Glutamatergic neuron (in vitro differentiated cells): ENCODE results near the gene TXNDC12. TPM values are rescaled to one million over a fixed set of nuclear protein-coding genes. Genes with fewer than 3 reads are reported as not detected.
A peak's percentile ranks its signal among the peaks of the same experiment; 100 is the strongest.

ENCODE experiments used
- DNase-seq: peaks from one replicate; pipeline ENCODE4 v3.0.0; 2022
- H3K27ac Mint-ChIP-seq: one replicate; pipeline ENCODE4 v1.8.0; 2020; ENCODE audit warnings: mild to moderate bottlenecking, mixed read lengths, inconsistent platforms; ENCODE audit not compliant: unreplicated experiment
- H3K27me3 Mint-ChIP-seq: one replicate; pipeline ENCODE4 v1.8.0; 2020; ENCODE audit warnings: mild to moderate bottlenecking, moderate library complexity, mixed read lengths, inconsistent platforms; ENCODE audit not compliant: unreplicated experiment
- H3K36me3 Mint-ChIP-seq: one replicate; pipeline ENCODE4 v1.8.0; 2020; ENCODE audit warnings: mild to moderate bottlenecking, mixed read lengths, inconsistent platforms; ENCODE audit not compliant: unreplicated experiment
- H3K4me1 Mint-ChIP-seq: one replicate; pipeline ENCODE4 v1.8.0; 2020; ENCODE audit warnings: mild to moderate bottlenecking, low read depth, mixed read lengths, inconsistent platforms; ENCODE audit not compliant: unreplicated experiment
- H3K4me3 Mint-ChIP-seq: one replicate; pipeline ENCODE4 v1.8.0; 2020; ENCODE audit warnings: mild to moderate bottlenecking, mixed read lengths, inconsistent platforms; ENCODE audit not compliant: unreplicated experiment
- H3K9me3 Mint-ChIP-seq: one replicate; pipeline ENCODE4 v1.8.0; 2020; ENCODE audit warnings: mild to moderate bottlenecking, moderate library complexity, mixed read lengths, inconsistent platforms; ENCODE audit not compliant: unreplicated experiment
- total RNA-seq: library from RNA; stranded (reverse); fragmentation: NEBNext Ultra II Directional; extraction: Animal tissue kit (Norgen Biotek cat#: 25700); gene quantifications from one replicate; pipeline ENCODE4 v1.2.1, GENCODE V29; 2021; ENCODE audit not compliant: unreplicated experiment
- TF ChIP-seq, protein P1 (sequence below): fragments of 200-600 bp; sonication (generic); IDR thresholded peaks from one replicate; pipeline ENCODE4 v1.5.0; 2021; ENCODE audit not compliant: partially characterized antibody, unreplicated experiment

TXNDC12 gene
- total RNA-seq, 1 donor from 2014 or later, result 27.2 TPM

DNA sequence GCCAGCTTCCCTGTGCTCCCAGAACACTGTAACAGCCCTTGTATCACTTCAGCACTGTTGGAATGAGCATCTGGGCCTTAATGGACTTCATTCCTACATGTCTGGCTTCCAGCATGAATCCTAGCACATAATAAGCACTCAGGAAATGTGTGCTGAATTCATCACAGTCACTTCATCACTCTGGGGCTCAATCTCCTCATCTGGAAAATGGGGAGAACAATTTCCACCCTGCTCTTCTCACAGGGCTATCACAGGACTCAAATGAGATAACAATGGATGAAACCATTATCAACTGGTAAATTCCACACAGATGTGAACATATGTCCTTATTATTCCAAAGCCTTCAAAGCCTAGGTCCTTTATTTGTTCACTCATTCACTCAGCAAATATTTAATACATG is 76.9 kb downstream of the TXNDC12 start:
- Mint-ChIP-seq H3K9me3 (no peaks in the 10 kb centered on the region), H3K4me1 (peaks cover 13% of the 10 kb centered on the region), H3K4me3 (no peak overlapping the region), H3K36me3 (no peaks in the 10 kb centered on the region), H3K27ac (no peak overlapping the region), H3K27me3 (peaks cover 2% of the 10 kb centered on the region)
- TF ChIP-seq, protein P1, sequence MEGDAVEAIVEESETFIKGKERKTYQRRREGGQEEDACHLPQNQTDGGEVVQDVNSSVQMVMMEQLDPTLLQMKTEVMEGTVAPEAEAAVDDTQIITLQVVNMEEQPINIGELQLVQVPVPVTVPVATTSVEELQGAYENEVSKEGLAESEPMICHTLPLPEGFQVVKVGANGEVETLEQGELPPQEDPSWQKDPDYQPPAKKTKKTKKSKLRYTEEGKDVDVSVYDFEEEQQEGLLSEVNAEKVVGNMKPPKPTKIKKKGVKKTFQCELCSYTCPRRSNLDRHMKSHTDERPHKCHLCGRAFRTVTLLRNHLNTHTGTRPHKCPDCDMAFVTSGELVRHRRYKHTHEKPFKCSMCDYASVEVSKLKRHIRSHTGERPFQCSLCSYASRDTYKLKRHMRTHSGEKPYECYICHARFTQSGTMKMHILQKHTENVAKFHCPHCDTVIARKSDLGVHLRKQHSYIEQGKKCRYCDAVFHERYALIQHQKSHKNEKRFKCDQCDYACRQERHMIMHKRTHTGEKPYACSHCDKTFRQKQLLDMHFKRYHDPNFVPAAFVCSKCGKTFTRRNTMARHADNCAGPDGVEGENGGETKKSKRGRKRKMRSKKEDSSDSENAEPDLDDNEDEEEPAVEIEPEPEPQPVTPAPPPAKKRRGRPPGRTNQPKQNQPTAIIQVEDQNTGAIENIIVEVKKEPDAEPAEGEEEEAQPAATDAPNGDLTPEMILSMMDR, result no peak
- DNase-seq, result no peak

DNA sequence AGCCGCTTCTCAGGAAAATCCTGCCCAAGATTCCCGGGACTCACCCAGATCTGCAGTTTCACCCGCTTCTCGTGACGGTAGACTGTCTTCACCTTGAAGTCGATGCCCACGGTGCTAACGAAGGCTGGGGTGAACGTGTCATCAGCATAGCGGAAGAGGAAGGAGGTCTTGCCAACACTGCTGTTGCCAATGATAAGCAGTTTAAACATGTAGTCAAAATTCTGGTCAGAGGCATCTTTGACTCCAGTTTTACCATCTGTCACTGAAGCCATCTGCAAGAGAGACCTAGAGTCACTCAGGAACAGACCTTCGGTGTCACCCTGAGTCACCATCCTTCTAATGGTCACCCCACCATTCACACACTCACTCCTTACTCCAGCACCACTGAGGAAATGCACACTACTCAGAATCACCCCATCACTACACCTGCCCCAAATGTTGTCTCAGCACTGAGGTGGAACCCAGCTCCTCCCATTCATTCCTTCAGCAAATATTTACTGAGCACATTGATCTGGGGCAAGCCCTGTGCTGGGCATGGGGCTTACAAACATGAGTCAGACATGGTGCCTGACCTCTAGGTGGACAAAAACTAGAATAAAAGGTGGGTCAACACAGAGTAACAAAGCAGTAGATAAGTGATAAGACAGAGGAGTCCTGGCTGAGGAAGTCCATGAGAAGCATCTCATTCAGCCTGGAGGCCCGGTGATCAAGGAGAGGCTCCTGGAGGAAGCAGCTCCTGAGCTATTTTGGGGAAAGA is 78.0 kb downstream of the TXNDC12 start:
- no peak for DNase-seq
- Mint-ChIP-seq H3K4me3 (no peak overlapping the region), H3K27ac (peak overlapping the region; percentile 28), H3K27me3 (peaks cover 2% of the 10 kb centered on the region), H3K9me3 (no peaks in the 10 kb centered on the region), H3K36me3 (no peaks in the 10 kb centered on the region), H3K4me1 (peaks cover 13% of the 10 kb centered on the region)
- TF ChIP-seq, protein P1, result no peak

DNA sequence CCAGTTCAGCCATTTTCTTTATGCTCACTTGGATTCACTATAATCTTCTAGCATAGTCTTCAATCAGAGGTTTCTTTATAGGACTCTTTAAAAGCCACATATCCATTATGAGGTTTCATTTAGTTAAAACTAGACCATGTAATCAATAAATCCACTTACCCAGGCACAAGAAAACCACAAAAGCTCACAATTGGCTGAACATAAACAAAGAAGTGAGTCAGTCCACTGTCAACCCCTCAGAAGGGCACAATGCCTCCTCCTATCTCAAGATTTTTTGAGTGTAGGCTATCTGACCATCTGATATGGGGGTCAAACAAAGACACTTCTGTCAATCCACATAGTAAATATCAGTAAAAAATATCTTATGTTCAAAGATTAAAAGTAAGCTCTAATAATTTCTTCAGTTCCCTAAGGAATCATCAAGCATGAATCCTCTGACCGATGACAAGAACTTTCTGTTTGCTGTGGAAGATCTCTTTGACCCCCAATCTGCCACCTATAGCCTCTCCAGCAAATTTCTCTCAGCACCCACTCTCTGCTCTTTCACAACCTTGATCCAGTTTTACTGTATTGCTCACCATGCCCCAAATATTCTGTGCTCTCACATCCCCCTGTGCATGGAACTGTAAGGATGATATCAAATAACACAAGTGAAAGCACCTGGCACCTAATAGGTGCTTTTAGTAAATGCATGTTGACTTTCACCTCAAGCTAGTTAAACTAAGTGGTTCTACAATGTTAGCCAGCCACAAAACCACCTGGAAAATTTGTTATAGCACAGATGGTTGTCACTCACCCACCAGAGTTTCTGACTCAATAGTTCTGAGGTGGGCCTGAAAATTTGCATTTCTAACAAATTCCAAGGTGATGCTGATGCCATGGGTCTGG is 81.2 kb downstream of the TXNDC12 start:
- Mint-ChIP-seq H3K9me3 (no peaks in the 10 kb centered on the region), H3K4me3 (no peak overlapping the region), H3K36me3 (no peaks in the 10 kb centered on the region), H3K27ac (no peak overlapping the region), H3K27me3 (peaks cover 2% of the 10 kb centered on the region), H3K4me1 (peaks cover 13% of the 10 kb centered on the region)
- DNase-seq, result no peak
- TF ChIP-seq, protein P1, result no peak

Other genes with a start within 250 kb of the TXNDC12 start
- 127 TPM for gene NRDC, start 176.5 kb downstream of the TXNDC12 start, total RNA-seq
- 12.9 TPM for gene RAB3B, start 64.5 kb downstream of the TXNDC12 start, total RNA-seq
- 8.6 TPM for gene KTI12, start 21.4 kb downstream of the TXNDC12 start, total RNA-seq
- gene BTF3L4, start 1.1 kb upstream of the TXNDC12 start, total RNA-seq, result 90.5 TPM
- gene ZFYVE9, start 86.9 kb upstream of the TXNDC12 start, total RNA-seq, result 25.6 TPM